MM.1S (cell line): ENCODE data around the gene BAIAP3.

ENCODE experiments used
- EZH2 ChIP-seq: fragments of 300-600 bp; sonication (generic); optimal IDR thresholded peaks from 2 replicates; pipeline ENCODE3; 2017; ENCODE audit warnings: low read depth, mild to moderate bottlenecking, antibody characterized with exemption, low read length, mixed read lengths
- EZH2phosphoT487 ChIP-seq: fragments of 300-600 bp; sonication (generic); IDR thresholded peaks from 2 replicates; pipeline ENCODE4 v1.6.1; 2018; ENCODE audit warnings: antibody characterized with exemption, low read length
- TF ChIP-seq, protein P1 (sequence below): fragments of 300-600 bp; sonication (generic); IDR thresholded peaks from 2 replicates; pipeline ENCODE4 v1.5.1; 2016; ENCODE audit warnings: antibody characterized with exemption, low read length, mixed read lengths

DNA sequence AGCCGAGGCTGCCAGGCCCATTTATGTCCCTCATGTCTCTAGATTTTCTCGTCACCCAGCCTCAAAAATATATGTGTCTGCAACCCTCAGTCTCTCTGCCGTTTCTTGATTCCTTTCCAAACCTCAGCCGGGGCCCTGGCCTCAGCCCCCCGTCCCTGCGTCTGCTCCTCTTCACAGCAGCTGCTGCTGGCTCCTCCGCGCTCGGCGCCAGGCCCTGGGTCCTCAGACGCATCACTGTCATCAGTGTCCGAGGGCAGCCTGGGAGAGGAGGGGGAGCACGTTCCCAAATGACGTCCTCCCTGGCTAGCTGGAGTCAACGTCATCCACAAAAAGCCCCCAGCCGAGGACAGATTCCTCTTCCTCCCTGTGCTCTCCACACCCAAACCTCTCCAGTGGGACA, 15.9 kb downstream of the BAIAP3 start:
- TF ChIP-seq, protein P1, sequence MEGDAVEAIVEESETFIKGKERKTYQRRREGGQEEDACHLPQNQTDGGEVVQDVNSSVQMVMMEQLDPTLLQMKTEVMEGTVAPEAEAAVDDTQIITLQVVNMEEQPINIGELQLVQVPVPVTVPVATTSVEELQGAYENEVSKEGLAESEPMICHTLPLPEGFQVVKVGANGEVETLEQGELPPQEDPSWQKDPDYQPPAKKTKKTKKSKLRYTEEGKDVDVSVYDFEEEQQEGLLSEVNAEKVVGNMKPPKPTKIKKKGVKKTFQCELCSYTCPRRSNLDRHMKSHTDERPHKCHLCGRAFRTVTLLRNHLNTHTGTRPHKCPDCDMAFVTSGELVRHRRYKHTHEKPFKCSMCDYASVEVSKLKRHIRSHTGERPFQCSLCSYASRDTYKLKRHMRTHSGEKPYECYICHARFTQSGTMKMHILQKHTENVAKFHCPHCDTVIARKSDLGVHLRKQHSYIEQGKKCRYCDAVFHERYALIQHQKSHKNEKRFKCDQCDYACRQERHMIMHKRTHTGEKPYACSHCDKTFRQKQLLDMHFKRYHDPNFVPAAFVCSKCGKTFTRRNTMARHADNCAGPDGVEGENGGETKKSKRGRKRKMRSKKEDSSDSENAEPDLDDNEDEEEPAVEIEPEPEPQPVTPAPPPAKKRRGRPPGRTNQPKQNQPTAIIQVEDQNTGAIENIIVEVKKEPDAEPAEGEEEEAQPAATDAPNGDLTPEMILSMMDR = no peak
- TF ChIP-seq EZH2 (no peak), EZH2phosphoT487 (no peak)
